ENCODE measurements around the gene GPR34. TPM values are rescaled to one million over a fixed set of nuclear protein-coding genes. Genes with fewer than 3 reads are reported as not detected.

Gene GPR34
- total and polyA plus RNA-seq, 5 experiments from 2014 or later = 0.18 to 0.52 (median 0.33) TPM

GRCh38 chrX:41722214-41722613, 33.4 kb downstream of the GPR34 start:
- peak overlapping the region in 3 of 10 donors; percentile 46 to 71 (median 66) for H3K27ac Mint-ChIP-seq
- H3K4me1 Mint-ChIP-seq = peaks cover 9 to 61% (median 47%) of the 10 kb centered on the region in 4 donors
- ATAC-seq (no peak), DNase-seq (no peak)
- peak overlapping the region in 1 of 10 donors; percentile 9 for H3K4me3 Mint-ChIP-seq
- POLR2A ChIA-PET = no interaction called here
- H3K9me3 Mint-ChIP-seq = peaks cover 0 to 24% (median 3%) of the 10 kb centered on the region in 9 donors
- no peaks in the 10 kb centered on the region for H3K27me3 Mint-ChIP-seq
- peaks cover 2 to 21% (median 9%) of the 10 kb centered on the region in 3 donors for H3K36me3 Mint-ChIP-seq

GRCh38 chrX:41722816-41723618, 34.2 kb downstream of the GPR34 start:
- Mint-ChIP-seq H3K9me3 (peaks cover 0 to 20% (median 0%) of the 10 kb centered on the region in 9 donors), H3K27me3 (no peaks in the 10 kb centered on the region), H3K4me1 (peaks cover 9 to 60% (median 46%) of the 10 kb centered on the region in 4 donors), H3K27ac (peak overlapping the region in 4 of 10 donors; percentile 35 to 71 (median 55)), H3K36me3 (peaks cover 0 to 22% (median 9%) of the 10 kb centered on the region in 3 donors), H3K4me3 (peak overlapping the region in 1 of 10 donors; percentile 10)
- POLR2A ChIA-PET = no interaction called here
- DNase-seq (no peak), ATAC-seq (no peak)

GRCh38 chrX:41723826-41724225, 35.1 kb downstream of the GPR34 start, which contains the start of gene GPR82:
Gene GPR82, plus strand, starts transcription at chrX:41724181. Its CDS starts 2,846 bp downstream, at chrX:41727027.
- peak within 1 kb of the TSS in 2 of 10 donors; percentile 10 to 32 for H3K4me3 Mint-ChIP-seq
- peak within 1 kb of the TSS in 5 of 10 donors; percentile 35 to 70 (median 51) for H3K27ac Mint-ChIP-seq
- H3K4me1 Mint-ChIP-seq = peaks cover 9 to 58% (median 43%) of the 10 kb centered on the region in 4 donors
- no peak for DNase-seq
- H3K27me3 Mint-ChIP-seq = no peaks in the 10 kb centered on the region
- POLR2A ChIA-PET = no interaction called here
- ATAC-seq = no peak
- peaks cover 0 to 13% (median 0%) of the 10 kb centered on the region in 9 donors for H3K9me3 Mint-ChIP-seq
- H3K36me3 Mint-ChIP-seq = peaks cover 0 to 16% (median 7%) of the 10 kb centered on the region in 3 donors

- peaks cover 2 to 30% (median 14%) of the 10 kb centered on the region in 4 donors for H3K4me1 Mint-ChIP-seq
- H3K27me3 Mint-ChIP-seq = no peaks in the 10 kb centered on the region
- no peaks in the 10 kb centered on the region for H3K9me3 Mint-ChIP-seq
- no peak for ATAC-seq
- no peak overlapping the region for H3K4me3 Mint-ChIP-seq
- DNase-seq = no peak
- H3K36me3 Mint-ChIP-seq = peaks cover 0 to 9% (median 4%) of the 10 kb centered on the region in 3 donors
- POLR2A ChIA-PET = no interaction called here
- H3K27ac Mint-ChIP-seq = no peak overlapping the region
Observed at GRCh38 chrX:41728125-41728524, 39.4 kb downstream of the GPR34 start.

- ATAC-seq (no peak), DNase-seq (no peak)
- Mint-ChIP-seq H3K27me3 (no peaks in the 10 kb centered on the region), H3K27ac (no peak overlapping the region), H3K4me3 (no peak overlapping the region), H3K4me1 (peaks cover 2 to 25% (median 14%) of the 10 kb centered on the region in 4 donors), H3K36me3 (peaks cover 0 to 10% (median 4%) of the 10 kb centered on the region in 3 donors), H3K9me3 (no peaks in the 10 kb centered on the region)
- POLR2A ChIA-PET = no interaction called here
Observed at GRCh38 chrX:41730081-41730480, 41.3 kb downstream of the GPR34 start.

- ATAC-seq (no peak), DNase-seq (no peak)
- Mint-ChIP-seq H3K4me1 (peaks cover 8 to 35% (median 25%) of the 10 kb centered on the region in 4 donors), H3K27ac (peak overlapping the region in 3 of 10 donors; percentile 22 to 44 (median 38)), H3K4me3 (no peak overlapping the region), H3K9me3 (no peaks in the 10 kb centered on the region), H3K36me3 (peaks cover 0 to 18% (median 1%) of the 10 kb centered on the region in 3 donors), H3K27me3 (no peaks in the 10 kb centered on the region)
- POLR2A ChIA-PET = no interaction called here
Observed at GRCh38 chrX:41732260-41732659, 43.5 kb downstream of the GPR34 start.

GRCh38 chrX:41733939-41734338, 45.2 kb downstream of the GPR34 start:
- peak in 1 of 10 donors; percentile 1 for DNase-seq
- peak in 1 of 2 donors; percentile 49 for ATAC-seq
- H3K36me3 Mint-ChIP-seq = peaks cover 0 to 18% (median 0%) of the 10 kb centered on the region in 3 donors
- H3K4me3 Mint-ChIP-seq = peak overlapping the region in 1 of 10 donors; percentile 32
- peak overlapping the region in 5 of 10 donors; percentile 14 to 71 (median 29) for H3K27ac Mint-ChIP-seq
- peaks cover 8 to 36% (median 27%) of the 10 kb centered on the region in 4 donors for H3K4me1 Mint-ChIP-seq
- H3K9me3 Mint-ChIP-seq = no peaks in the 10 kb centered on the region
- POLR2A ChIA-PET = no interaction called here
- no peaks in the 10 kb centered on the region for H3K27me3 Mint-ChIP-seq

- Mint-ChIP-seq H3K4me1 (peaks cover 8 to 36% (median 27%) of the 10 kb centered on the region in 4 donors), H3K9me3 (no peaks in the 10 kb centered on the region), H3K36me3 (peaks cover 0 to 18% (median 0%) of the 10 kb centered on the region in 3 donors), H3K27me3 (no peaks in the 10 kb centered on the region), H3K27ac (peak overlapping the region in 5 of 10 donors; percentile 14 to 71 (median 29)), H3K4me3 (no peak overlapping the region)
- POLR2A ChIA-PET = no interaction called here
- no peak for DNase-seq
- ATAC-seq = no peak
Observed at GRCh38 chrX:41734530-41734929, 45.8 kb downstream of the GPR34 start.

- H3K27ac Mint-ChIP-seq = peak overlapping the region in 8 of 10 donors; percentile 4 to 67 (median 41)
- DNase-seq = peak in 5 of 10 donors; percentile 7 to 44 (median 23)
Observed at GRCh38 chrX:41737065-41737464, 48.3 kb downstream of the GPR34 start.

GRCh38 chrX:41739871-41740270, 51.1 kb downstream of the GPR34 start:
- DNase-seq (no peak), ATAC-seq (no peak)
- no peaks in the 10 kb centered on the region for H3K27me3 Mint-ChIP-seq
- H3K27ac Mint-ChIP-seq = peak overlapping the region in 3 of 10 donors; percentile 10 to 24 (median 18)
- POLR2A ChIA-PET = no interaction called here
- H3K36me3 Mint-ChIP-seq = peaks cover 0 to 33% (median 2%) of the 10 kb centered on the region in 3 donors
- no peaks in the 10 kb centered on the region for H3K9me3 Mint-ChIP-seq
- H3K4me1 Mint-ChIP-seq = peaks cover 8 to 33% (median 21%) of the 10 kb centered on the region in 4 donors
- no peak overlapping the region for H3K4me3 Mint-ChIP-seq

More at GRCh38 chrX:41737065-41737464, 48.3 kb downstream of the GPR34 start:
- no peaks in the 10 kb centered on the region for H3K9me3 Mint-ChIP-seq
- H3K4me3 Mint-ChIP-seq = no peak overlapping the region
- peaks cover 0 to 18% (median 0%) of the 10 kb centered on the region in 3 donors for H3K36me3 Mint-ChIP-seq
- H3K27me3 Mint-ChIP-seq = no peaks in the 10 kb centered on the region
- H3K4me1 Mint-ChIP-seq = peaks cover 8 to 42% (median 27%) of the 10 kb centered on the region in 4 donors
- ATAC-seq = peak; percentile 70 to 89
- POLR2A ChIA-PET = no interaction called here
